GM21381 (cell line): ENCODE results near the gene CEP250.

Experiments
- ATAC-seq: cut with Tn5 transposase; IDR thresholded peaks from one replicate; pipeline ENCODE4 v1.9.1; 2021; ENCODE audit warnings: mild to moderate bottlenecking, moderate library complexity; ENCODE audit not compliant: unreplicated experiment

Gene CEP250

DNA sequence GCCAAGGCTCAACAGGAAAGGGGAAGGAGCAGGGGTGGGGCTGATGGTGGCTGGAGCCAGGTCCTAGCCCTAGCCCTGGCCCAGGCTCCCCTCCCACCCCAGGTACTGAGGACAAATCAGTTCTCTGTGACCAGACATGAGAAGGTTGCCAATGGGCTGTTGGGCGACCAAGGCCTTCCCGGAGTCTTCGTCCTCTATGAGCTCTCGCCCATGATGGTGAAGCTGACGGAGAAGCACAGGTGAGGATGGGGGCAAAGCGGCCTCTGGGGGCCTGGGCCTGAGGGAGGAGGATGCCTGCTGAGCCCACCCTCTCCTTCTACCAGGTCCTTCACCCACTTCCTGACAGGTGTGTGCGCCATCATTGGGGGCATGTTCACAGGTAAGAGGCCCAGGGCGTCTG lies 101.5 kb downstream of the CEP250 start:
- ATAC-seq: no peak

DNA sequence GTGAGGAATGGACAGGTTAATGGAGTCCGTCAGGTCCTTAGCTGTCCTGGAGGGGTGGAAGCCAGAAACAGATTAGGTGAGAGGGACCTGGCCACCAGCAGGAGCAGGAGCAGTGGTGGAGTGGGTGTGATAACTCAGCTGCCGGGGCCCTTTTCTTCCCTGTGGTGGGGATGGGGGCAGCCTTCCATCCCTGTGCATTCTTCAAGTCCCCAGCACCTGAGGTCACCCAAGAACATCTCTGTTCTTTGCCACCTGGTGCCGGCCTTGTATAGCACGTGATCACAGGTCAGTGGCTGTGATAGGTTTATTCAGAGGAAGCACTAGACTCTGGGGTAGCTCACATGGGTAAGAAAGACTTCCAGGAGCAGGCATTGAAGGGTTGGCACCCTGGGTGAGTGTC lies 103.1 kb downstream of the CEP250 start:
- ATAC-seq: no peak

DNA sequence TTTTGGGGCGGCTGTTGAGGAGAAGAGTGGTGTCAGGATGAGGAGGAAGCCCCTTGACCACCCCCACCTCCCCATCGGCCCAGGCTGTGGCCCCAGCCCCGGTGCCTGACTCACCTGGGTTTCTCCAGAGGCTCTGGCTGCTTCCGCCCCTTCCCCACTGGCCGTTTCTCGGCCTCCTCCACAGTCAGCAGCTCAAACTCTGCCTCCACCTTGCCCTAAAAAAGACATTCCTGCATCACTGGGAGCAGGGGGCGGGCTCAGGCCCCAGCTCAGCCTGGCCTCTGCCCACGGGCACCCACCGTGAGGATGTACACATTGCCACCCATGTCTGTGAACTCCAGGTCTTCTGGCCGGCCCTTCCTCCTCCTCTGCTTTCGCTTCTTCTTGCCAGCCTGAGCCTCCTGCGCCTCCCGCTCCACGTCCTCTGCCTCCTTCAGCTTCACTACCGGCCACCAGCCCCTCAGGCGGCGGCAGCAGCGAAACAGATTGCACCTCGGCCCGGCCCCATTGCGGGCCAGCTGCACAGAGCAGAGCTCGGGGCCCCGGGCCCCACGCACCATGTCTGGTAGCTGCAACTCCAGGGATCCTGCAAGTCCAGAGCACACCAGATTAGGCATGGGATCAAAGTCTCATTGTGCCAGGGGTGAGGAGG lies 103.8 kb downstream of the CEP250 start:
- ATAC-seq: no peak

DNA sequence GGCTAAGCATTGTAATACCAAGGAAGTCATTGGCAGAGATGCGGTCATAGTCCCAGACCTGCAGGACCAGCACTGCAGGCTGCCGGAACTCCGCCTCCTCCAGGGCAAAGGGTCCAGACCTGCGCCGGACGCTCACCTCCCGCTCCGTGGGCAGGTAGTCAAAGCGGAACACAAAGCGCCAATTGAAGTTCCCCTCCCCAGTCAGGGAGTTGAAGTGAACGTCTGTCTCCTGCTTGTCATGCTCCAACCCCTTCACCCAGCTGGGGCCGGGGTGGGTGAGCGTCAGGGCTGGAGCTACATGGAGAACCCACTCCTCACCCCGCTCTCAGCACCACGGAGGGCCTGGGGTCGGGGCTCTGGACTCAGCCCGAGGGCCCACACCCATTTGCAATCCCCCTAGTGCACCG lies 104.7 kb downstream of the CEP250 start:
- no peak for ATAC-seq

DNA sequence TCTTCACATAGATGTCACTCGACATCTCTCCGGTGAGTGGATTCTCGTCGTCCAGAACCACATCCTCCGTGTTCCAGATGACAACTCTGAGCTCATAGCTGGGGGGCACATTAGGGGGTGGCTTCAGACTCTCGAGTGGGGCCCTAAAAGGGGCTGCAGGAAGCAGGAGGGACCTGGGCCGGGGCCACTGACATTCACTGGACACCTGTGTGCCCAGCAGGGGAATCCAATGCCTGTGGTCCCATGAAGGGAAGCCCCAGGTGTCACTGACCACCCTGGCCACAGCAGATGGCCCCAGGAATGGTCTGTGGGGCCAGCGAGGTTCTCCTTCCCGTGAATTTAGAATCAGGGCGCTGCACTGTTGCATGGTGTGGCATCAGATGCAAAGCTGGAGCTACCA lies 105.1 kb downstream of the CEP250 start:
- ATAC-seq: no peak

DNA sequence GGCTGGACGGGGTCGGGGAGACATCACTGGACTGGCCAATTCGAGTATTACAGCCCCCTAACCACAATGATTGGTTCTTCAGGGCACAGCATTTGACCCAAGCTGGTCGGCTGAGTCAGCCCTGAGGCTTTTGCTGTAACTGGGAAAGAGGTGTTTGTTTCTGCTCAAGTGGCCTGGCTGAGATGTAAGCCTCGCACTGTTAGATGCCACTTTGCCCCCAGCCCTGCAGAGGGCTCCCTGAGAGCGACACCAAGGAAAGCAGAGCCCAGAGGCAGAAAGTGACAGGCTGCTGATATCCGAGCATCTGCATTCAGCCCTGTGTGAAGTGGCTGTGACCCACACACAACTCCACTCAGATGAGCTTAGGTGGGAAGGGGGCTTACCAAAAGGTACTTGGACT lies 105.9 kb downstream of the CEP250 start:
- ATAC-seq: no peak

DNA sequence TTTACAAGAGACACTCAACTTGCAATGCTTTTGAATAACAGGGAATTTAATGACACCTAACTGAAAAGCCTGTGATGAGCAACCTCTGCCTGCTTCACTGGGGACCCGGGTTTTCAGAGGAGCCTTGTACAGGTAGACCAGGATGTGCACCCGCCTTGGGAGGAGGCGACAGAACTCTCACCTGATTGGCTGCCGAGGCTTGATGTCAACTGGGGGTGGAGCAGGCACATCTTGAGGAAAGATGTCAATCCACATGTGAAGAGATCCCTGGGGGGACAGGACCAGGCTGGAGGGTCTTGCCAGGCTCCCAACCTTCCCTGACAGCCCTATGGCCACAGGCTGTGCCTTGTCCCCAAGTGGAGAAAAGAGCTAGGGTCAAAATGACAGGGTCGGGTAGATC lies 106.3 kb downstream of the CEP250 start:
- ATAC-seq: no peak

DNA sequence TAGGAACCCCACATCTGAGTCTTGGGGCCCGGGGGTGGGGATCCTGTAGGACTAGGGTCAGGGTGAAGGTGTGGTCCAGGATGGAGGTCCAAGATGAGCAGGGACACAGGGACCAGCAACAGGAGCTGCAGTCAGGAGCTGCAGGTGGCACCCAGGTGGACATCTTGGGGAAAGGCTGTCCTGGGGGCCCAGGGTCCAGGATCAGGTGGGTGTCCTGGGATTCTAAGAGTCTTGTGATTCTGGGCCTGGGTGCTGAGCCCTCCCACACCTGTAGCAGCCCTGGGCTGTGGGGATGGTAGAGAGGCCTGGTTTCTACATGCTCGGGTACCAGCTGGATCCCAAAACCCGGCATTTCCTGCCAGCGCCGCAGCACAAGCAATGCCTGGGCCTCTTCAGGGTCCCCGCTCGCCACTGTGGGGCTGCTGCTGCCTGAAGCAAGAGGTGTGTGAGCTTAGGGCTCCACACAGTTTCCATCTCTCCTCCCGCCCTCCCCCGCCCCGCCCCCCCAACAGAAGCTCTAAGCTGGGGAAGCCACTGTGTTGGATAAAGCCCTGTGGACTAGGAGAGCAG lies 107.2 kb downstream of the CEP250 start:
- ATAC-seq: no peak

DNA sequence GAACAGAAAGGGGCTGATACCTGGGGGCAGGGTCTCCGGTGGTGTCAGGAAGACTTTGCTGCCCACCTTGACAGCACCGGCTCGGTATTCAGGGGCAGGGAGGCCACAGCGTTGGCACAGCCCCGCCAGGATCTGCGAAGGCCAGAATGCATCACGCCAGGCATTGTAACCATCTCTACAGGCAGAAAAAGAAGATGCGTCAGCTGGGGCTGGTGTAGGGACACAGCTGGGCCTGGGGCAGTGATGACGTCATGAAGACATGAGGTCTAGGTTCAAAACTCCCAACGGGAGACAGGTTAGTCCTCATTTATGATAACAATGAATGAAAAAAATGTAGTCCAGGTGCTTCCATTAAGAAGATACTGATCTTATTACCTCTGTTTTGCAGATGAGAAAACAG lies 108.4 kb downstream of the CEP250 start:
- ATAC-seq: no peak

DNA sequence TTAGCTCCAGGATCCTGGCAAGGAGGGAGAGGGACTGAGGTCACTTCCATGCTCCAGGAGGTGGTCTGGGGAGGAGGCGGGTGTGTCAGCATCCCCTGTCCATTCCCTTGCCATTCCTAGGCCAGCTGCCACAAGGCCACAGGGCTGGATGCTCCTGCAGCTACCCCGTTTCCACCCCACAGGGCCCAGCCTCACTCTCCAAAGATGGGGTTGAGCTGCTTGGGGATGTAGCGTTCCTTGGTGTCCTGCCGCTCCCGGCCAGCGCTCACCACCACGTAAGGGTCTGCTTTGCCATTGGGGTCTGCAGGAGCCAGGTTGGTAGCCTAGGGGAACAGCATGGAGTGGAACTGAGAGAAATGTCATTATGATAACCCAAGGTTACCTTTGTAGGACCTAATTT lies 109.5 kb downstream of the CEP250 start:
- ATAC-seq: no peak

DNA sequence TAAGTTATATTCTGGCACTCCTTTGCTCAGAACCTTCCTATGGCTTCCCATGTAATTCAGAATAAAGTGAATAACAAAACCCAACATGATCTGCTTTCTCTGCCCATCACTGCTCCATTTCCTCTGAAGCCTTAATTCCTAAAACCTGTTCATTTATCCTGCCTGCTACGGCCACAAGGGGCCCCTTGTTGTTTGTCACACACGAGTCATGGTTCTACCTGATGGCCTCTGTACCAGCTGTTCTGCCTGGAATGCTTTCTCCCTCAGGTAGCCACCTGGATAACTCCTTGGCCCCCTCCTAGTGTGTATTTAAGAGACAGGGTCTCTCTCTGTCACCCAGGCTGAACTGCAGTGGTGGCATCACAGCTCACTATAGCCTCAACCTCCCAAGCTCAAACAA lies 113.2 kb downstream of the CEP250 start:
- ATAC-seq: no peak
